Body of pancreas (tissue), 4 donors: ENCODE data around the gene C5orf52.

ENCODE experiments used
- POLR2A ChIP-seq, 3 donors: fragments of 450-650 bp; IDR thresholded peaks; one replicate each; pipeline ENCODE4 v1.6.1; 2016; ENCODE audit warnings: antibody characterized with exemption in 3 of 3, mild to moderate bottlenecking in 2 of 3
- TF ChIP-seq, protein P1 (sequence below), 7 experiments: fragments of 450-650 bp in 4 of 7; fragments of 200-600 bp in 3 of 7; sonication (generic) in 3 of 7; IDR thresholded peaks; one replicate each; pipeline ENCODE4 v1.5.1; 2016 to 2019; ENCODE audit warnings: antibody characterized with exemption in 7 of 7

DNA sequence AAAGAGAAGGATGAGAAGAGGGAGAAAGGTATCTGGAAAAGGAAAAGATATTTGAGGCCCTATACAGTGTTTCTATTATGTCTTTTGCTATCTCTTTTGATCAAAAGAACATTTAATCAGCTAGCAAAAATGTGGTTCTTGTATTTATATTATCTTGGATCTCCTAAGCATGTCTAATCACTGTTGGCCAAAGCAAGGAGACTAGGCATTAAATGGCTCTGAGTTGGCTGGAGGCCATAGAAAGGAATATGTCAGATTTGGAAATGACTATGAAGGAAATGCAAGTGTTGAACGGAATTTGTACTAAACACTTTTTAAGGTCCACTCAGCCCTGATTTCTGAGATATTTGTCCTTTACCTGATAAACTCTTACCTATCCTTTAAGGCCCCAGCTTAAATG lies 37.5 kb downstream of the C5orf52 start:
- no peak for TF ChIP-seq POLR2A (IDR thresholded peaks at IDR 0.05)
- TF ChIP-seq, protein P1, sequence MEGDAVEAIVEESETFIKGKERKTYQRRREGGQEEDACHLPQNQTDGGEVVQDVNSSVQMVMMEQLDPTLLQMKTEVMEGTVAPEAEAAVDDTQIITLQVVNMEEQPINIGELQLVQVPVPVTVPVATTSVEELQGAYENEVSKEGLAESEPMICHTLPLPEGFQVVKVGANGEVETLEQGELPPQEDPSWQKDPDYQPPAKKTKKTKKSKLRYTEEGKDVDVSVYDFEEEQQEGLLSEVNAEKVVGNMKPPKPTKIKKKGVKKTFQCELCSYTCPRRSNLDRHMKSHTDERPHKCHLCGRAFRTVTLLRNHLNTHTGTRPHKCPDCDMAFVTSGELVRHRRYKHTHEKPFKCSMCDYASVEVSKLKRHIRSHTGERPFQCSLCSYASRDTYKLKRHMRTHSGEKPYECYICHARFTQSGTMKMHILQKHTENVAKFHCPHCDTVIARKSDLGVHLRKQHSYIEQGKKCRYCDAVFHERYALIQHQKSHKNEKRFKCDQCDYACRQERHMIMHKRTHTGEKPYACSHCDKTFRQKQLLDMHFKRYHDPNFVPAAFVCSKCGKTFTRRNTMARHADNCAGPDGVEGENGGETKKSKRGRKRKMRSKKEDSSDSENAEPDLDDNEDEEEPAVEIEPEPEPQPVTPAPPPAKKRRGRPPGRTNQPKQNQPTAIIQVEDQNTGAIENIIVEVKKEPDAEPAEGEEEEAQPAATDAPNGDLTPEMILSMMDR (IDR thresholded peaks at IDR 0.05): no peak
